HG02610 (cell line): ENCODE data around the gene NAA10.
A peak's percentile ranks its signal among the peaks of the same experiment; 100 is the strongest.

Source experiments
- ATAC-seq: cut with Tn5 transposase; IDR thresholded peaks from one replicate; pipeline ENCODE4 v1.9.1; 2021; ENCODE audit warnings: mild to moderate bottlenecking, moderate library complexity; ENCODE audit not compliant: unreplicated experiment

The NAA10 gene

DNA sequence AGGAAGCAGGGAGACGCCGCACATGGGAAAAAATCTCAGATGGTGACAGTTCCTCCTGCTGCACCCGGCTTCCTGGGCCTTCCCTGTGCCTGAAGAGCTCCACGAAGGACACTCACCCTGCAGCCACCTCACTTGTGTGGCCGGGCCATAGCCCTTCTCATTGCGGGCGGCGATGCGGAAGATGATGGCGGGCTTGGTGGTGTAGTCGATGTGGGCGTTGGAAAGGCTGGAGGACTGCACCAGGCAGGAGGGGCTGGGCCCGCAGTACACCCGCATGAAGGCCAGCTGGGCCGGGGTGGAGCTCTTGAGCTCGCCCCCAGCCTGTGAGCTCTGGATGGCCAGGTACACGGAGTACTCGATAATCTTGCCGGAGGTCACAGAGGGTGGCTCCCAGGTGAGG lies 15.3 kb upstream of the NAA10 start:
- ATAC-seq, result no peak

GRCh38 chrX:153948847-153949805 lies 14.3 kb upstream of the NAA10 start:
- ATAC-seq, result no peak

- no peak for ATAC-seq
Observed at GRCh38 chrX:153948002-153948466, 13.2 kb upstream of the NAA10 start.

- peak; percentile 60 for ATAC-seq
Observed at GRCh38 chrX:153947009-153947769, 12.4 kb upstream of the NAA10 start.

DNA sequence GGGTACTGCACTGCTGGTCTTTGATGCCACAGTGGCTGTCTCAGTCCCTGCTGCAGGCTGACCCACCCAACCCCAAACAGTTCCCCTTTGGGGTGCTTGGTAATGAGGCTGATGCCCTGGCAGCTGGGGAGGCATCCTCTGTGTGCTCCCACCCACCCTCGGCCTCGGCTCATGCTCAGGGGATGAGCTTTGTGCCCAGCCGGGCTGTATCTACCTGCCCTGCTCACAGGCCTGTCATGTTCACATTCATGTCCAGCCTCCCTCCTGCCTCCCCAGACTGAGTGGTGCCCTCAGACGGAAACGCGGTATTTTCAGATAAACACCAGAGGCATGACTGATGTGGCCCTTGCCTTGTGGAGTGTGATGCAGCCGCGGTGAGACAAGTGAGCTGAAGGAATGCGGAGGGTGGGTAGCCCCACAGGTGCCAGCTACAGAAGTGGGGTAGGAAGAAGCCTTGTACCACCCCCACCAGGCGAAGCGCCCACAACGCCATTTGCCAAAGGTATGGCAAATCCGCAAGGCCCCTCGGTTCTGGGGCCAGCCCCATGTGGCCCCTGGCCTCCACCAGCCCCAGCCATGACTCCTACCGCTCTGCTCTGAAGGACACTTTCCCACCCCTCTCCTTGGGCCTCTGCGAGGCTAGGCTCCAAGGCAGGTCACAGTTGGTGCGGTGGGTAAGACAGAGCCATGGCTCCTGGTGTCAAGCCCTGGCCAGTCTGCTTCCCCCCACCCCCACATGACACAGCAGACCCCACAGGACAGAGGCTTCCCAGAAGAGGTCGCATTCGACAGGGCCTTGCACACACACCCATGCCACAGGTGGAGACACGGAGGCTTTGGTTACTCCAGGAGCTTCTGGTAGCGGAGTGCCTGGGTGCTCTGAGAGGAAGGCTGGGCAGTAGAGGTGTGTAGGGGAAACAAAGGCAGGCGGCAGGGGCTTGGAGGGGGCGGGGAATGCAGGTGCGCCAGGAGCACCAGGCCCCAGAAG lies 11.4 kb upstream of the NAA10 start:
- no peak for ATAC-seq

DNA sequence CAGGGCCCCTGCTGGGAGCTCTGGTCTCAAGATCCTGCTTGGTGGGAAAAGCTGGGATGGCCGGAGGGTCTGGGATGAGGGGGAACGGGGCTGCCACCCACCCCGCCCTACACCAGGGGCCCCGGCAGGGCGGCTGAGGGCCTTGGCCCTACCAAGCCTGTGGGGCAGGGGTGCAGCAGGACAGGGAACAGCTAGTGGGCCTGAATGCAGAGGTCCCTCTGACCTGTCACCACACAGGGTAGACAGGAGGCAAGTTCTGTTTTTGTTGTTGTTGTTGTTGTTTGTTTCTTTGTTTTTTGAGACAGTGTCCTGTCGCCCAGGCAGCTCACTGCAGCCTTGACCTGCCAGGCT lies 9.9 kb upstream of the NAA10 start:
- ATAC-seq, result no peak

- ATAC-seq, result no peak
Observed at GRCh38 chrX:153944140-153944799, 9.4 kb upstream of the NAA10 start, which contains the start of gene RENBP. RENBP (minus strand) TSS chrX:153944643; CDS start chrX:153944610, 33 bp downstream.

GRCh38 chrX:153941336-153942252 lies 6.8 kb upstream of the NAA10 start:
- no peak for ATAC-seq

GRCh38 chrX:153939573-153939972 lies 4.7 kb upstream of the NAA10 start:
- ATAC-seq, result no peak

GRCh38 chrX:153938226-153938786 lies 3.5 kb upstream of the NAA10 start:
- no peak for ATAC-seq

GRCh38 chrX:153937056-153937455 lies 2.2 kb upstream of the NAA10 start:
- ATAC-seq, result no peak

DNA sequence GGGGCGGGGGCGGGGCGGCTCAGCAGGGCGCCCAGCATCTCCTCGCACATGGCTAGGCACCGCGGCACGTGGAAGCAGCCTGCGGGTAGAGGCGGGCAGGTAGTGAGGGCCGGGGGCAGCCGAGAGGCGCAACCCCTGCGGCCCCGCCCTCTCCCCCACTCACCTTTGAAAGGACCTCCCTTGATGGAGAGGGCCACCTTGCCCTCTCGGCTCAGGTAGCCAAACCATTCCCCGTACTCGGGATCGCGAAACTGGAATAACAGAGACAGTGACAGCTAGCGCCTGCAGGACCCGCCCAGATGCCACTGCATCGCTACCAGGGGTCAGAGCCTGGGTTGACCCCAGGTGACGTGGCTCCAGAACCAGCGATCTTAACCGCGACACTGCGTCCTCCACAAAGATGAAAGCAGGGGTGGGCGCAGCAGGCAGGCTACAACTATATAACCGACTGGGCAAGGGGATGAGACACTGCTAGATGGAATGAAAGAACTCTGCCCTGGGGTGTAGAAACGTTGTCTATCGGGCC lies 552 bp upstream of the NAA10 start:
- ATAC-seq, result no peak

- peak; percentile 12 for ATAC-seq
Observed at GRCh38 chrX:153934148-153934761, 582 bp downstream of the NAA10 start.

GRCh38 chrX:153933748-153934147 lies 1.1 kb downstream of the NAA10 start:
- no peak for ATAC-seq

- ATAC-seq, result no peak
Observed at GRCh38 chrX:153932220-153932915, 2.5 kb downstream of the NAA10 start.

DNA sequence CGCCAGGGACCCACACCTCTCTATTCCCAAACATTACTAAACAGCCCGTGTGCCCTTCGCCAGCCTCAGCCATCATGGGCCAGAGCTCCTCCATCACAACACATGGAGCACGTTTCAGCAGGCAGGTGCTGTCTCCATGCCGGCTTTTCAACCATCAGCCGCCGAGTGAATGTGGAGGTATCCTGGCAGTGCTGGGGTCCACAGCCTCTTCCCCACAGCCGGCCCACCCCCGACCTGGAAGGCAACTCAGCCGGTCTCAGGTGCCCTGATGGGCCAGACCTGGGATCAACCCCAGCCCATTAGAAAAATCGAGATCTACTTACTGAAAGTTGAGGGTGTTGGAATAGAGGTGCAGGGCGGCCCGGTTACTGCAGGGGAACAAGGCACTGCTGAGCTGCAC lies 3.1 kb downstream of the NAA10 start:
- ATAC-seq, result no peak

DNA sequence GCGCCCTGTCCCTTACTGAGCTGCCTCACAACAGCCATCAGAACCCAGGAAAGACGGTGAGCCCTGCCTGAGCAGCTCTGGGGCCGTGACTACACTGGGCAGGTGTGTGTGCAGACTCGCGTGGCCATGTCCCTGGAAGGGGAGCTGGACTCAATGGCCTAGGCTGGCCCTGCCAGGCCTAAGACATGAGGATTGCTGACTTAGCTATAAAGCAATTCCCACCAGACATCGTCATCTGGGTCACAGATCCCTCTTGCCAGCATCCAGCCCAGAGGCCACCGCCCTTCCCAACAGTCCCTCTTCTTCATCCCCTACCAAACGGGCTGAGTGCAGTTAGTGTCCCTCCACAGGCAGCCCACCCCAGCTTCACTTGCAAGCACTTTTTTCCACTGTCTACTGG lies 3.7 kb downstream of the NAA10 start:
- no peak for ATAC-seq
